Measurements from ENCODE around the gene CD48.

GRCh38 chr1:160707236-160708064 lies 4.2 kb downstream of the CD48 start:
- TF ChIP-seq CTCF (IDR thresholded peaks at IDR 0.05; ENCODE audit: low read depth, low read length, poor library complexity, severe bottlenecking): no peak
- no peak for TF ChIP-seq EZH2phosphoT487 (IDR thresholded peaks at IDR 0.05; ENCODE audit: borderline replicate concordance, low read length)

Measured in DOHH2 (cell line).